Ovary (tissue), 3 donors: Measurements from ENCODE around the gene PRTFDC1.

Source experiments
- CTCF ChIP-seq, 3 donors: fragments of 450-650 bp in 2 of 3; fragments of 200-600 bp in 1 of 3; IDR thresholded peaks; one replicate each; pipeline versions ENCODE4 v1.5.1 to v1.8.0; 2016 to 2022; ENCODE audit warnings: antibody characterized with exemption in 3 of 3, mild to moderate bottlenecking in 1 of 3
- EP300 ChIP-seq: sonication (generic); formaldehyde crosslinking; IDR thresholded peaks from one replicate; pipeline ENCODE4 v1.6.1; 2017; ENCODE audit warnings: antibody characterized with exemption
- POLR2A ChIP-seq: fragments of 450-650 bp; IDR thresholded peaks from one replicate; pipeline ENCODE4 v1.6.1; 2017; ENCODE audit warnings: antibody characterized with exemption, mild to moderate bottlenecking, moderate library complexity
- donor health status: DM: no; HTN: no; CAD: no.

DNA sequence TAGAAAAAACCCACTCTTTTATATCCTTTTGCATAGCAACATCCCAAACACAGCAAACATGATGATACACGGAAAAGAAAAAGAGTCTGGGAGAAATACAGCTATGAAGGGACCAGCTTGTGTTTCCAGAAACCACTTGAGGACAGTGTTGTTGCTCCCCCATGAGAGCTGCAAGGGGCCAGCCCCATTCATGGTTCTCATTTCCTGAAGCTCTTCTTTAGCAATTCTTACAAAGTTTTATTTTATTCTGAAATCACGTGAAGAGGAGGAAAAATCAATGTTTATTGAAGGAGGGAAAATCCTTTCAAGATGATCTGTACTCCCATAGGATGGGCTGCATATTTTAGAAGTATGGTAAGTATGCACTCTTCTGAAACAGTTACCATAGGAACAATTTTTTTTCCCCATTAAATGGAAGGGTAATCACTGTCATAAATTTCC is 17.5 kb upstream of the PRTFDC1 start:
- TF ChIP-seq CTCF (IDR thresholded peaks at IDR 0.05) (no peak), EP300 (no peak), POLR2A (no peak)
